GM12878 (cell line): ENCODE data around the gene OCLN. TPM values are rescaled to one million over a fixed set of nuclear protein-coding genes. Genes with fewer than 3 reads are reported as not detected.

ENCODE experiments used
- ATAC-seq: fragments of 200-7000 bp; cut with Tn5 transposase; 3 replicates; pipeline ENCODE4 v1.9.1; 2020; ENCODE audit warnings: mild to moderate bottlenecking, moderate library complexity
- BruUV-seq: library from RNA; stranded (reverse); fragments of 400-500 nt; replicated peaks from 2 replicates; lab custom pipeline; 2021; lab: Mats Ljungman, UMichigan
- CTCF ChIA-PET: fragments of 300-600 bp; sonication (Branson Sonifier 250); formaldehyde crosslinking; extraction: SDS; loops from one replicate; lab custom pipeline; 2021; ENCODE audit warnings: inconsistent platforms; lab: Yijun Ruan, JAX
- POLR2A ChIA-PET: fragments of 350-600 bp; formaldehyde crosslinking; extraction: SDS; loops from one replicate; lab custom pipeline; 2021; ENCODE audit warnings: inconsistent platforms; lab: Charles Lee
- RAD21 ChIA-PET: fragments of 300-600 bp; sonication (Branson Sonifier 250); formaldehyde crosslinking; loops from one replicate; lab custom pipeline; 2023; ENCODE audit warnings: antibody characterized with exemption; ENCODE audit not compliant: unreplicated experiment; lab: Charles Lee
- SMC1A ChIA-PET: fragments of 300-600 bp; sonication (Branson Sonifier 250); formaldehyde crosslinking; loops from one replicate; lab custom pipeline; 2023; ENCODE audit not compliant: unreplicated experiment, uncharacterized antibody; lab: Charles Lee
- DNase-seq: peaks from one replicate; pipeline ENCODE4 v3.0.0-alpha.2; 2011; ENCODE audit warnings: low read depth, low spot score
- FAIRE-seq: peaks from 3 replicates; lab custom pipeline; 2011; peaks lifted over from hg19 to GRCh38; lab: Jason Lieb, UNC
- H2AFZ ChIP-seq: 2 replicates; pipeline ENCODE4 v1.6.0; 2011; ENCODE audit warnings: low read depth, low read length, control low read depth; ENCODE audit not compliant: control insufficient read depth
- H3K27ac ChIP-seq: 2 replicates; pipeline ENCODE4 v1.5.1; 2011; ENCODE audit warnings: control low read depth; ENCODE audit not compliant: control insufficient read depth, insufficient read depth
- H3K27me3 ChIP-seq, 2 experiments: replicated peaks in 1 of 2; 2 replicates each; pipeline versions ENCODE4 v1.6.0 to v1.6.1; 2011; ENCODE audit warnings: low read length in 1 of 2; ENCODE audit not compliant: control insufficient read depth in 2 of 2, insufficient read depth in 2 of 2
- H3K36me3 ChIP-seq, 2 experiments: 2 replicates each; pipeline ENCODE4 v1.5.1; 2011; ENCODE audit warnings: low read length in 1 of 2; ENCODE audit not compliant: control insufficient read depth in 2 of 2, insufficient read depth in 2 of 2
- H3K4me1 ChIP-seq: 2 replicates; pipeline ENCODE4 v1.6.1; 2011; ENCODE audit warnings: mild to moderate bottlenecking, low read length, moderate library complexity, mixed read lengths; ENCODE audit not compliant: control insufficient read depth, insufficient read depth
- H3K4me2 ChIP-seq: 2 replicates; pipeline ENCODE4 v1.6.0; 2011; ENCODE audit warnings: control low read depth; ENCODE audit not compliant: control insufficient read depth, insufficient read depth
- H3K4me3 ChIP-seq: fragments of 200-600 bp; sonication (generic); 2 replicates; pipeline ENCODE4 v1.5.1; 2016
- H3K79me2 ChIP-seq: 2 replicates; pipeline ENCODE4 v1.6.0; 2011; ENCODE audit warnings: low read length; ENCODE audit not compliant: control insufficient read depth, insufficient read depth
- H3K9ac ChIP-seq: 2 replicates; pipeline ENCODE4 v1.8.0; 2011; ENCODE audit warnings: low read length, control low read depth, mixed read lengths; ENCODE audit not compliant: control insufficient read depth, insufficient read depth
- H3K9me3 ChIP-seq: replicated peaks from 3 replicates; pipeline ENCODE4 v1.5.1; 2011; ENCODE audit warnings: mild to moderate bottlenecking, low read length; ENCODE audit not compliant: control insufficient read depth, insufficient read depth
- H4K20me1 ChIP-seq: 2 replicates; pipeline ENCODE4 v1.6.0; 2011; ENCODE audit not compliant: control insufficient read depth, insufficient read depth
- BHLHE40 ChIP-seq, 2 experiments: fragments of 450-650 bp in 1 of 2; IDR thresholded peaks; 2 replicates each; pipeline ENCODE4 v1.6.1; 2011 to 2017; ENCODE audit warnings: low read depth in 2 of 2, borderline replicate concordance in 1 of 2, improper control_type of control experiment in 1 of 2, low read length in 1 of 2, mild to moderate bottlenecking in 1 of 2
- CEBPB ChIP-seq, 2 experiments: fragments of 150-350 bp in 1 of 2; IDR thresholded peaks; 2 replicates each; pipeline ENCODE4 v1.6.1; 2012 to 2014; ENCODE audit warnings: low read depth in 2 of 2, low read length in 2 of 2, borderline replicate concordance in 1 of 2, inconsistent platforms in 1 of 2
- CEBPZ ChIP-seq: fragments of 150-350 bp; IDR thresholded peaks from 2 replicates; pipeline ENCODE4 v1.6.1; 2016; ENCODE audit warnings: low read depth, low read length
- EED ChIP-seq: sonication (generic); IDR thresholded peaks from 2 replicates; pipeline ENCODE4 v1.6.1; 2016; ENCODE audit warnings: antibody characterized with exemption, low read depth
- EGR1 ChIP-seq, 2 experiments: IDR thresholded peaks; 1 replicate in 1 of 2; 2 replicates in 1 of 2; pipeline ENCODE4 v1.6.1; 2011 to 2012; ENCODE audit warnings: low read depth in 2 of 2, low read length in 2 of 2, borderline replicate concordance in 1 of 2, mild to moderate bottlenecking in 1 of 2, moderate library complexity in 1 of 2
- IKZF1 ChIP-seq: fragments of 450-650 bp; conservative IDR thresholded peaks from 2 replicates; pipeline ENCODE4 v1.6.1; 2017; ENCODE audit warnings: antibody characterized with exemption, mild to moderate bottlenecking
- MYB ChIP-seq: fragments of 150-350 bp; IDR thresholded peaks from 2 replicates; pipeline ENCODE4 v1.6.1; 2014; ENCODE audit warnings: mild to moderate bottlenecking, low read depth, low read length, borderline replicate concordance
- NR2F1 ChIP-seq: fragments of 450-650 bp; conservative IDR thresholded peaks from 2 replicates; pipeline ENCODE4 v1.6.1; 2017; ENCODE audit warnings: mild to moderate bottlenecking
- PAX5 ChIP-seq: IDR thresholded peaks from 2 replicates; pipeline ENCODE4 v1.6.1; 2011; ENCODE audit warnings: low read depth, low read length, borderline replicate concordance
- PBX3 ChIP-seq: IDR thresholded peaks from 2 replicates; pipeline ENCODE4 v1.6.1; 2011; ENCODE audit warnings: mild to moderate bottlenecking, low read depth, low read length, moderate library complexity; ENCODE audit not compliant: insufficient replicate concordance
- POLR2AphosphoS5 ChIP-seq: IDR thresholded peaks from 2 replicates; pipeline ENCODE4 v1.6.1; 2011; ENCODE audit warnings: mild to moderate bottlenecking, low read length, inconsistent platforms
- SIX5 ChIP-seq: IDR thresholded peaks from 2 replicates; pipeline ENCODE4 v1.6.1; 2011; ENCODE audit warnings: mild to moderate bottlenecking, low read depth, low read length, moderate library complexity; ENCODE audit not compliant: severe bottlenecking
- SMAD1 ChIP-seq: fragments of 450-650 bp; IDR thresholded peaks from 2 replicates; pipeline ENCODE4 v1.6.1; 2018; ENCODE audit warnings: mild to moderate bottlenecking, low read depth; ENCODE audit not compliant: partially characterized antibody
- STAT1 ChIP-seq: fragments of 450-650 bp; conservative IDR thresholded peaks from 2 replicates; pipeline ENCODE4 v1.6.1; 2014; ENCODE audit warnings: antibody characterized with exemption, mild to moderate bottlenecking
- TBL1XR1 ChIP-seq: IDR thresholded peaks from 2 replicates; pipeline ENCODE4 v1.6.1; 2012; ENCODE audit warnings: low read depth, low read length, improper control_type of control experiment
- ZBED1 ChIP-seq: IDR thresholded peaks from 2 replicates; pipeline ENCODE4 v1.6.1; 2016; ENCODE audit warnings: borderline replicate concordance
- ZBTB33 ChIP-seq: fragments of 450-650 bp; IDR thresholded peaks from 2 replicates; pipeline ENCODE4 v1.6.1; 2017; ENCODE audit warnings: mild to moderate bottlenecking
- WGBS: methylation state at CpG from one replicate; pipeline ENCODE4 v1.1.6; 2016; ENCODE audit warnings: low lambda C conversion rate; ENCODE audit not compliant: insufficient replicate concordance, insufficient coverage; ENCODE audit errors: missing lambda C conversion rate; 5-methylcytosine and 5-hydroxymethylcytosine counted together
- in situ Hi-C: fragments of 300-500 bp; cut with MboI; formaldehyde crosslinking; loops from 9 replicates; pipeline ENCODE4 v1.14.3; 2018; ENCODE audit warnings: mixed read lengths
- intact Hi-C: fragments of 100-400 bp; cut with micrococcal nuclease; formaldehyde crosslinking; loops from one replicate; pipeline ENCODE4 v1.14.2; 2022; ENCODE audit not compliant: unreplicated experiment
- polyA plus RNA-seq, 11 experiments: library from polyadenylated mRNA; depleted of rRNA in 4 of 11; unstranded in 6 of 11; stranded (reverse) in 5 of 11; fragments of >200 nt; fragmentation: Nextera tagmentation in 4 of 11; fragmentation: Illumina TruSeq in 1 of 11; extraction: Ambion mirVana in 4 of 11; extraction: Trizol in 1 of 11; gene quantifications; 1 replicate in 1 of 11; 2 replicates in 10 of 11; pipeline versions ENCODE4 v1.2.1 to v1.2.3, GENCODE V29; 2011 to 2016; ENCODE audit warnings: inconsistent platforms in 2 of 11, missing spikeins in 2 of 11, low read depth in 1 of 11
- total RNA-seq, 4 experiments: library from RNA; depleted of rRNA in 3 of 4; stranded (reverse); fragments of >200 nt in 3 of 4; fragmentation: Illumina TruSeq in 1 of 4; extraction: Trizol in 1 of 4; gene quantifications; 2 replicates each; pipeline versions ENCODE4 v1.2.1 to v1.2.3, GENCODE V29; 2013 to 2021

Gene OCLN
- total and polyA plus RNA-seq, 10 of the 15 experiments (the other 5 are each of a cell fraction or from before 2014, with no cell fraction given), result 2.0 to 26.5 (median 17.0) TPM

- FAIRE-seq, result no peak
- intact Hi-C loops (loop anchor here (10.0 kb wide), 2 partner anchors 122 to 402 kb away; partner anchors contain the start of gene SLC30A5), in situ Hi-C loops (no loop called here)
- no TSS peak for BruUV-seq
- H3K9me3 ChIP-seq, result no peaks in the 10 kb centered on the region
- H3K4me2 ChIP-seq, result no peak overlapping the region; the same call in 1 of the 2 replicates
- no peak overlapping the region for H3K9ac ChIP-seq
- no peak for ATAC-seq
- H3K4me1 ChIP-seq, result peaks cover 7% of the 10 kb centered on the region
- DNase-seq, result no peak
- no peaks in the 10 kb centered on the region for H4K20me1 ChIP-seq
- no peak overlapping the region for H3K4me3 ChIP-seq
- H3K36me3 ChIP-seq, result no peaks in the 10 kb centered on the region
- no peak overlapping the region for H3K27ac ChIP-seq
- H3K27me3 ChIP-seq, result no peaks in the 10 kb centered on the region; a peak in 1 of 4 replicates
- peaks cover 42% of the 10 kb centered on the region for H3K79me2 ChIP-seq
- TF ChIP-seq SIX5 (no peak), CEBPZ (no peak), POLR2AphosphoS5 (no peak), MYB (no peak), STAT1 (no peak), PAX5 (no peak), EED (no peak), SMAD1 (no peak), EGR1 (IDR thresholded peaks at IDR 0.05; ENCODE audit: borderline replicate concordance in 1 of 2, low read depth in 2 of 2, low read length in 2 of 2) (no peak), CEBPB (IDR thresholded peaks at IDR 0.05; ENCODE audit: borderline replicate concordance in 1 of 2, low read depth in 2 of 2, low read length in 2 of 2) (no peak), ZBED1 (no peak), TBL1XR1 (no peak), IKZF1 (no peak), NR2F1 (no peak), PBX3 (no peak), BHLHE40 (IDR thresholded peaks at IDR 0.05; ENCODE audit: borderline replicate concordance in 1 of 2, low read depth in 2 of 2, low read length in 1 of 2) (no peak), ZBTB33 (no peak)
- ChIA-PET POLR2A (no interaction called here), SMC1A (interaction anchor here (0.7 to 1.4 kb wide), 2 partner anchors 8 to 1277 kb away, joined by 3 read pairs; no protein-coding TSS in a partner anchor), RAD21 (no interaction called here), CTCF (no interaction called here)
- H2AFZ ChIP-seq, result no peak overlapping the region
- 90% methylated on average over 5 of the region's 5 CpGs for WGBS
These were observed 4.5 kb downstream of the OCLN start for GRCh38 chr5:69497006-69497520.
